ENCODE results near the gene DR1.

The DR1 gene

DNA sequence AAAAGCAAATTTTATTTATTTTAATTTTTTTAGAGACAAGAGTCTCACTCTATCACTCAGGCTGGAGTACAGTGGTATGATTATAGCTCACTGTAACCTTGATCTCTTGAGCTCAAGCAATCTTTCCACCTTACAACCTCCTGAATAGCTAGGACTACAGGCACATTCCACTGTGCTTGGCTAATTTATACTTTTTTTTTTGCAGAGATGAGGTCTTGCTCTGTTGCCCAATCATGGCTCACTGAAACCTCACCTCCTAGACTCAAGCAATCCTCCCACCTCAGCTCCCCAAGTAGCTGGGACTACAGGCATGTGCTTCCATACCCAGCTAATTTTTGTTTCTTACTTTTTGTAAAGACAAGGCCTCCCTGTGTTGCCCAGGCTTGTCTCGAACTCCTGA, 49.5 kb downstream of the DR1 start:
- DNase-seq, result no peak

DNA sequence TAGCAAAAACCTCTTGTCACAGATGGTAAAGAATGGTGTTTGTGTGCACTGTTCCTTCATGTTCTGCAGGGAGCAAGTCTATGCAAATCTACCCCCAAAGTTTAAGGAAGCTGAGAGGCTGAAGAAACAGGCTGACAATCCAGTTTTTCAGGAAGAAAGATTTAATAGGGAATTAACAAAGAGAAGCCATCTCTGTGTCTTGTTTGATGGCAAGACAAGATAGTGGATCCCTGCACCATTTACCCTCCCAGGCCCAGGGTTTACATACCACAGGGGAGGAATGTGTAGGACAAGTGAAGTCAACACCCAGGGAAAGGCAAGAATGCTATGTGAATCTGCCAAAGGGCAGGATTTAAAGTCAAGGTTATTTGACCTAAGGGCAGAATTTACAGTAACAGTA, 54.1 kb downstream of the DR1 start:
- DNase-seq, result no peak

DNA sequence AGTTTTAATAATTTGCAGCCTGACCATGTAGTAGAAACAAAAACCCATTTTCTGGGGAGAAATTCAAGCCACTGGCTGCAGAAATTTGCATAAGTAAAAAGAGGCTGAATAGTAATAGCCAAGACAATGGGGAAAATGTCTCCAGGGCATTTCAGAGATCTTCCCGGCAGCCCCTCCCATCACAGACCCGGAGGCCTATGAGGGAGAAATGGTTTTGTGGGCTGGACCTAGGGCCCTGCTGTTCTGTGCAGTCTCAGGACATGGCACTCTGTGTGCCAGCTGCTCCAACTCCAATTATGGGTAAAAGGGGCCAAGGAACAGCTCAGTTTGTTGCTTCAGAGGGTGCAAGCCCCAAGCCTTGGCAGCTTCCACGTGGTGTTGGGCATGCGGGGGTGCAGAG, 62.5 kb downstream of the DR1 start:
- no peak for DNase-seq

DNA sequence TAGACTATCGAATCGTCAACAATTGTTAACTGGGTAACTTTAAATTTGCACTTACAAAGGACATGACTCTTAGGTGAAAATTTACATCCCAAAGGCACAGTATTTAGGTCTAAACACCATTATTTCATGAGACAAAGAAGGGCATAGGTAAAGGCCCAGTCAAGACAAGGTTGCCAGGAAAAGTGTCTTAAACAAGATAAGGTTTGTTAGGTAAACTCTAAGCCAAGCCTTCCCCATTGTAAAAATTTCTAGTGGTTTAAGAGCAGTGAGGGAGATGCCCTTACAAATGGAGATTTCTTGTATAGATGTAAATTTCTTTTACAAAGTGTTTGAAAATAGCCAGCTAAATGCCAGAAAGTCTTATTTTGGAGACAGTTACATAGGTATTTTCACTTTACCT, 65.3 kb downstream of the DR1 start:
- DNase-seq, result no peak

DNA sequence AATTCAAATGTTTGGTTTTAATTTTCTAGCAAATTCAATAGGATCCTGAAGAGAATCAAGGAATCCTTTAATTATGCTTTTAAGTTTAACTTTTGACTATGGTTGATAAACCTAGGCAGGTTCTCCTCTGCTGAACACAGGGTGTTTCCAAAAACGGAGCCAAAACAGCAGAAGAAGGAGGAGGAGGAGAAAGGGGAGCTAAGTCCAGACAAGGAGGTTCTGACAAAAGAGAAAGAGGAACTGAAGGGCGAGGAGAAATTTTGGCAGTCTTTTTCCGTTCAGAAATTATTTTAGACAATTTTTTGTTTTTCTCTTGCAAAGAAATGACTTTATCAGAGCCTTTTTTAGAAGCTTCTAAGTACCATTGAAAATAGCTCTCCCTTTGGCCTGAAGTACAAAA, 69.0 kb downstream of the DR1 start:
- DNase-seq, result no peak

DNA sequence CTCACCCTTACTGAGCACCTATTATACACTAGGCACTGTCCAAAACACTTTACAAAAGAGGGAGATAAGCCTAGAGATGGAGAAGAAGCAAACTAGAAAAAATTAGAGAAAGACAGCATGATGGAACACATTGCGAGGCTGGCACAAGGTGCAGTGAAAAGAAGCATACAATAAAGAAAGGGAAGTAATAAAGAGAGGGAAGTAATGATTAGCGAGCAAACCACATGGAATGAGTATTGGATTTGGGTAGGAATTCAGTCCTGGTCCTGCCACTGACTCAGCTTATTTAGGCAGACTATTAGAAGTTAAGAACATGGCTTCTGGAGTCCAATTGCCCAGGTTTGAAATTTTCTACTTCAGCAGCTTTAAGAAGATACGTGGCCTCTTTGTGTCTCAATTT, 69.6 kb downstream of the DR1 start:
- no peak for DNase-seq

DNA sequence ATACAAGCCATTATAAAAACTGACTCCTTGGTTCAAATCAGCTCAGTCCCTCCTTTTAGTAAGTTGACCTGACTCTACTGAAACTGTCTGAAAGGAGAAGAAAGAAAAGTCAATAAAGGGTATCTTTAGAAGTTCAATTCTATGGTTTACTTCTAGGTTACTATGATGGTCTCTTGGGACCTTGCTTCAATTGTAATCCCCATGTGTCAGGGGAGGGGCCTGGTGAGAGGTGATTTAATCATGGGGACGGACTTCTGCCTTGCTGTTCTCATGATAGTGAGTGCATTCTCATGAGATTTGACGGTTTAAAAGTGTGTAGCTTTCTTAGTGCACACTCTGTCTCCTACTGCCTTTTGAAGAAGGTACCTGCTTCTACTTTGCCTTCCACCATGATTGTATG, 70.5 kb downstream of the DR1 start:
- DNase-seq, result no peak
